GM23248 (cell line): ENCODE results near the gene IL7R.

Experiments used
- EZH2 ChIP-seq: fragments of 200-600 bp; sonication (generic); IDR thresholded peaks from 2 replicates; pipeline ENCODE4 v1.6.1; 2018; ENCODE audit warnings: antibody characterized with exemption, mild to moderate bottlenecking; ENCODE audit not compliant: insufficient read depth, poor library complexity, severe bottlenecking
- EZH2phosphoT487 ChIP-seq: fragments of 200-600 bp; sonication (generic); IDR thresholded peaks from 2 replicates; pipeline ENCODE4 v1.6.1; 2018; ENCODE audit warnings: antibody characterized with exemption, moderate library complexity, mild to moderate bottlenecking, low read depth; ENCODE audit not compliant: insufficient read depth

DNA sequence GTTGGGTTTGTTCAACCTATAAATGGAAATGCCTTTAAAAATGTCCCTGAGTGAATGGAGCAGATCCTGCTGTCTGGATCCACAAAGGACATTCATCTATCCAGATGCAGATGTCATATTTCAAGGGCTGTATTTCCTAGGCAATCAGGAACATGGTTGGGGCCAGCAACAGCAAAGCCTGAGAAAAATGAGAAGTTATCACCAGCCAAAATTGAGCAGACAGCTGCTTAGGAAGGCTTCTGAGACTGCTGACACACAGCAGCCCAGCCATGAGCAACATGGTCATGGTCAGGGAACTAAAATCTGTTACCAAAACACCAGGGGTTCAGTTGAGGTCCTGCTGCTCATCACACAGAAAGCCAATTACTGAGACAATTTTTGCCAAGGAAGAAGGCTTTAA, 9.2 kb upstream of the IL7R start:
- TF ChIP-seq EZH2phosphoT487 (no peak), EZH2 (no peak)
